GM12865 (cell line): Measurements from ENCODE around the gene POC5.
A peak's percentile ranks its signal among the peaks of the same experiment; 100 is the strongest.
"Not testable (repeated sequence)": the region's sequence is repeated elsewhere in the genome, so short reads cannot be mapped to it uniquely, and the experiment has no call there.

Experiments
- DNase-seq: peaks from one replicate; pipeline ENCODE4 v3.0.0; 2010; ENCODE audit warnings: low read depth
- H3K4me3 ChIP-seq: 2 replicates; pipeline ENCODE4 v1.5.1; 2011; ENCODE audit warnings: mild to moderate bottlenecking, low read depth, low read length, control low read depth
- CTCF ChIP-seq: IDR thresholded peaks from 2 replicates; pipeline ENCODE4 v1.5.1; 2011; ENCODE audit warnings: low read length, control low read depth, low read depth, inconsistent platforms; ENCODE audit not compliant: insufficient read depth; ENCODE audit errors: missing control alignments

Gene POC5

GRCh38 chr5:75734913-75735789 lies 17.9 kb upstream of the POC5 start:
- TF ChIP-seq CTCF, result peak; percentile 54
- DNase-seq, result peak; percentile 54
- no peak overlapping the region for H3K4me3 ChIP-seq

GRCh38 chr5:75733767-75734166 lies 16.5 kb upstream of the POC5 start:
- no peak for TF ChIP-seq CTCF
- DNase-seq, result no peak
- no peak overlapping the region for H3K4me3 ChIP-seq

GRCh38 chr5:75731515-75731914 lies 14.3 kb upstream of the POC5 start:
- H3K4me3 ChIP-seq, DNase-seq: not testable (repeated sequence)

GRCh38 chr5:75729321-75729720 lies 12.1 kb upstream of the POC5 start:
- DNase-seq, result no peak
- no peak overlapping the region for H3K4me3 ChIP-seq
- no peak for TF ChIP-seq CTCF

- H3K4me3 ChIP-seq, result no peak overlapping the region
- no peak for TF ChIP-seq CTCF
- DNase-seq, result no peak
Observed at GRCh38 chr5:75727931-75728330, 10.7 kb upstream of the POC5 start.

GRCh38 chr5:75726224-75726623 lies 9.0 kb upstream of the POC5 start:
- not testable (repeated sequence) for H3K4me3 ChIP-seq

GRCh38 chr5:75723378-75723777 lies 6.1 kb upstream of the POC5 start:
- H3K4me3 ChIP-seq, result no peak overlapping the region
- TF ChIP-seq CTCF, result no peak
- no peak for DNase-seq

More at GRCh38 chr5:75726224-75726623, 9.0 kb upstream of the POC5 start:
- DNase-seq, result not testable (repeated sequence)

GRCh38 chr5:75721573-75721972 lies 4.3 kb upstream of the POC5 start:
- no peak for TF ChIP-seq CTCF
- H3K4me3 ChIP-seq, result no peak overlapping the region

More at GRCh38 chr5:75721573-75721972, 4.3 kb upstream of the POC5 start:
- no peak for DNase-seq
